PFSK-1 (cell line): ENCODE data around the gene ITGAD.

Experiments used
- FOXP2 ChIP-seq: optimal IDR thresholded peaks from 2 replicates; pipeline ENCODE3; 2011; ENCODE audit warnings: borderline replicate concordance, control low read depth, inconsistent platforms; ENCODE audit not compliant: insufficient read depth; ENCODE audit errors: extremely low read length, extremely low read depth
- POLR2AphosphoS5 ChIP-seq: IDR thresholded peaks from 2 replicates; pipeline ENCODE4 v1.6.1; 2012; ENCODE audit warnings: low read depth, mild to moderate bottlenecking, control low read depth, low read length, moderate library complexity
- SIN3A ChIP-seq: IDR thresholded peaks from 2 replicates; pipeline ENCODE4 v1.6.1; 2012; ENCODE audit warnings: mild to moderate bottlenecking, low read length, moderate library complexity, borderline replicate concordance; ENCODE audit not compliant: insufficient read depth
- TAF1 ChIP-seq: IDR thresholded peaks from 2 replicates; pipeline ENCODE4 v1.6.1; 2012; ENCODE audit warnings: low read length, control low read depth, borderline replicate concordance; ENCODE audit not compliant: insufficient read depth
- TF ChIP-seq, protein P1 (sequence below), 2 experiments: IDR thresholded peaks; 2 replicates each; pipeline versions ENCODE4 v1.6.1 to v1.8.0; 2011 to 2012; ENCODE audit warnings: low read depth in 2 of 2, low read length in 2 of 2, control low read depth in 1 of 2, inconsistent platforms in 1 of 2, mild to moderate bottlenecking in 1 of 2, moderate library complexity in 1 of 2; ENCODE audit not compliant: insufficient read depth in 1 of 2

ITGAD gene

DNA sequence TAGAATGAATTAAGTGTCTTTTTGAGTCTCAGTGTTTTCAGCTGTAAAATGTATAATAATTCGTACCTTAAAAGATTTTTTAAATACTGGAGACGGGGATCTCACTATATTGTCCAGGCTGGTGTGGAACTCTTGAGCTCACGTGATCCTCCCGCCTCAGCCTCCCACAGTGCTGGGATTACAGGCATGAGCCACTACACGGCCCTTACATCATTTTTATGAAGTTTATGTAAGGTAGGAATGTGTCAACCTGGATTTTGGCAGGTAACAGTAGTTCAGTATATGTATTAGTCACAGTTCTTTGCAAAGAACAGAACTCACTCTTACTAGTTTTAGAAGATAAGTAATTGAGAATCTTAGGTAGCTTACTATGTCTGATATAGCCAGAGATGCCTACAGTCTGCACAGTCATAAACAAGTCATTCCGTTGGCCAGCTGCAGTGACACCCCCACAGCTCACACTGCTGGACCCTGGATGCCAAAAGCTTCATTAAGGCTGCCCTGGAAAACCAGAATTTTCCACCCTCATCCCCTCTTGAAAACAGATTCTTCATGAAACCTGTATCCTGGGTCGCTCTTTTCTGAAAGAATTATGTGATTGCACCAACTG lies 35.6 kb downstream of the ITGAD start:
- TF ChIP-seq FOXP2 (no peak), POLR2AphosphoS5 (no peak), TAF1 (no peak), SIN3A (no peak)
- TF ChIP-seq, protein P1, sequence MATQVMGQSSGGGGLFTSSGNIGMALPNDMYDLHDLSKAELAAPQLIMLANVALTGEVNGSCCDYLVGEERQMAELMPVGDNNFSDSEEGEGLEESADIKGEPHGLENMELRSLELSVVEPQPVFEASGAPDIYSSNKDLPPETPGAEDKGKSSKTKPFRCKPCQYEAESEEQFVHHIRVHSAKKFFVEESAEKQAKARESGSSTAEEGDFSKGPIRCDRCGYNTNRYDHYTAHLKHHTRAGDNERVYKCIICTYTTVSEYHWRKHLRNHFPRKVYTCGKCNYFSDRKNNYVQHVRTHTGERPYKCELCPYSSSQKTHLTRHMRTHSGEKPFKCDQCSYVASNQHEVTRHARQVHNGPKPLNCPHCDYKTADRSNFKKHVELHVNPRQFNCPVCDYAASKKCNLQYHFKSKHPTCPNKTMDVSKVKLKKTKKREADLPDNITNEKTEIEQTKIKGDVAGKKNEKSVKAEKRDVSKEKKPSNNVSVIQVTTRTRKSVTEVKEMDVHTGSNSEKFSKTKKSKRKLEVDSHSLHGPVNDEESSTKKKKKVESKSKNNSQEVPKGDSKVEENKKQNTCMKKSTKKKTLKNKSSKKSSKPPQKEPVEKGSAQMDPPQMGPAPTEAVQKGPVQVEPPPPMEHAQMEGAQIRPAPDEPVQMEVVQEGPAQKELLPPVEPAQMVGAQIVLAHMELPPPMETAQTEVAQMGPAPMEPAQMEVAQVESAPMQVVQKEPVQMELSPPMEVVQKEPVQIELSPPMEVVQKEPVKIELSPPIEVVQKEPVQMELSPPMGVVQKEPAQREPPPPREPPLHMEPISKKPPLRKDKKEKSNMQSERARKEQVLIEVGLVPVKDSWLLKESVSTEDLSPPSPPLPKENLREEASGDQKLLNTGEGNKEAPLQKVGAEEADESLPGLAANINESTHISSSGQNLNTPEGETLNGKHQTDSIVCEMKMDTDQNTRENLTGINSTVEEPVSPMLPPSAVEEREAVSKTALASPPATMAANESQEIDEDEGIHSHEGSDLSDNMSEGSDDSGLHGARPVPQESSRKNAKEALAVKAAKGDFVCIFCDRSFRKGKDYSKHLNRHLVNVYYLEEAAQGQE (IDR thresholded peaks at IDR 0.05; ENCODE audit: insufficient read depth in 1 of 2, low read depth in 2 of 2, low read length in 2 of 2) = no peak

DNA sequence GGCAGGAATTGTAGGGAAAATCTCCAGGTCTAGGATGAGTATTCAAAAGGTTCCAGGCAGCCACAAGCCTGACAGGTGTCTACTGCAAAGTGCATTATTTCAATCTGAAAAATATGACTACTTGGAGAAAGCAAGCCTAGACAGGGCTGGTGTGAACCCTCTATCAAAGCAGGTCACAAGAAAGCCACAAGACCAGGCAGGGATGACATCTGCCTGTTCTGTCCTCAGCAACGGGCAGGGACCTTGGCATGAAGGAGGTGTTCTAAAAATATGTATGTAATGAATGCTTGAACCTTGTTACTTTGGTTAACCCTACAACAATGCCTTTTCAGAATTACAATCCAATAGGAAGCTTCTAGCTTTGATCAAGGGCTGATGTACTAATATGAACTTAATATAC lies 36.2 kb downstream of the ITGAD start:
- no peak for TF ChIP-seq FOXP2
- TF ChIP-seq SIN3A = no peak
- TF ChIP-seq POLR2AphosphoS5 = no peak
- TF ChIP-seq, protein P1 (IDR thresholded peaks at IDR 0.05; ENCODE audit: insufficient read depth in 1 of 2, low read depth in 2 of 2, low read length in 2 of 2) = no peak

DNA sequence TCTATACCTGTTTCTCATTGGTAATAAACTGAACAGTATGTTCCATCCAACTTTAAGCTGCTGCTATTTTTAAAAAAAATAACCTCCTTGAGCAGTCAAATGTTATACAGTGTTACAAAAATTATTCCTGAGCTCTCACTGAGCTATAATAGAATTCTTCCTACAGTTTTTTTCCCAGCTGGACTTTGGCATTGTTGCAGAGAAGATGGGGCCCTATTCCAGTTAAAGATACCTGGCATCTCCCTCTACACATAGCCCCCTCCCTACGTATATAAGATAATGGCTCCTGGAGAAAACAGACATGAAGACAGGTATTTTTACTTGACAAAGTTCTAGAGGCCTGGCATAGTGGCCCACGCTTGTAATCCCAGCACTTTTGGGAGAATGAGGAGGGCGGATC lies 36.7 kb downstream of the ITGAD start:
- TF ChIP-seq TAF1 (no peak), FOXP2 (no peak), POLR2AphosphoS5 (no peak), SIN3A (no peak)
- TF ChIP-seq, protein P1 (IDR thresholded peaks at IDR 0.05; ENCODE audit: insufficient read depth in 1 of 2, low read depth in 2 of 2, low read length in 2 of 2) = no peak

DNA sequence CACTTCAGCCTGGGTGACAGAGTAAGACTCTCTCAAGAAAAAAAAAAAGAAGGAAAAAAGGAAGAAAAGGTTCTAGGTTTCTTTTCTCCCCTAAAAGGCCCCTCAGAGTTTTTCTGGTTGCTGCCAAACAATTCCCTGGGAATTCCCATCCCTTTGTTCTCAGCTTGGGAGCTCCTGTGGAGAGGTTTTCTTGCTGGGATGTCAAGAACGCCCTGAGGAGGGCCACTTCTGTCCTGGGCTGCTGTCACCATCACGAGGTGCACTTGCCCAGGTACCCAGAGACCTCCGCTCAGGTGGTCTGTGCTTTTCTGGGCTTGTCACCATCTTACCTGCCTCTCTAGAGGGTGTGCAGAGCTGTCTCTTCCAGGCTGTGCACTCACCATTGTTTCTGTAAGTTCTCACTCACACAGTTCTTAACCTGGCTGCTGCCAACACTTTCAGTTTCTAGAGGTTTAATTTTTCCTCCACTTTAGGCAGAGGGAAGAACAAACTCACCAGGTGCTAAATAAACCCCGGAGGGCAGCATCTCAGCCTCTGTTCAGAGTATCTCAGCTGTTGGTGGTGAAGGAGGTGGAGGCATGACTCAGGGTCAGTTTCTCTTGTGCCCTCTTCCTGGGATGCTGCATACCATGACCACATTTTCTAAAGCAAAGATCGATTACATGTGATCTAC lies 37.4 kb downstream of the ITGAD start:
- no peak for TF ChIP-seq FOXP2
- TF ChIP-seq, protein P1 (IDR thresholded peaks at IDR 0.05; ENCODE audit: insufficient read depth in 1 of 2, low read depth in 2 of 2, low read length in 2 of 2) = no peak
- TF ChIP-seq POLR2AphosphoS5 = no peak
- TF ChIP-seq TAF1 = no peak
- TF ChIP-seq SIN3A = no peak
